Epithelial cell of esophagus (primary cell): ENCODE results near the gene RPUSD3.
A peak's percentile ranks its signal among the peaks of the same experiment; 100 is the strongest.

Experiments used
- DNase-seq: peaks from one replicate; pipeline ENCODE4 v3.0.0; 2010; ENCODE audit warnings: low read depth
- H3K4me3 ChIP-seq: 2 replicates; pipeline ENCODE4 v1.5.1; 2011; ENCODE audit warnings: mild to moderate bottlenecking, low read length, control low read depth
- CTCF ChIP-seq: IDR thresholded peaks from 2 replicates; pipeline ENCODE4 v1.5.1; 2011; ENCODE audit warnings: low read depth, mild to moderate bottlenecking, low read length, control low read depth, inconsistent platforms; ENCODE audit not compliant: insufficient read depth; ENCODE audit errors: missing control alignments

RPUSD3 gene

GRCh38 chr3:9809239-9809614, 34.6 kb downstream of the RPUSD3 start:
- H3K4me3 ChIP-seq, result peak overlapping the region; percentile 44
- TF ChIP-seq CTCF, result no peak
- DNase-seq, result no peak

- H3K4me3 ChIP-seq, result no peak overlapping the region
- TF ChIP-seq CTCF, result peak; percentile 33
- DNase-seq, result peak; percentile 57
Measured at GRCh38 chr3:9808345-9809037, 35.3 kb downstream of the RPUSD3 start.

GRCh38 chr3:9807981-9808344, 35.8 kb downstream of the RPUSD3 start:
- DNase-seq, result no peak
- H3K4me3 ChIP-seq, result no peak overlapping the region
- TF ChIP-seq CTCF, result no peak

- TF ChIP-seq CTCF, result no peak
- no peak overlapping the region for H3K4me3 ChIP-seq
- no peak for DNase-seq
Measured at GRCh38 chr3:9806688-9807589, 36.9 kb downstream of the RPUSD3 start.

GRCh38 chr3:9806137-9806536, 37.7 kb downstream of the RPUSD3 start:
- DNase-seq, result no peak
- no peak overlapping the region for H3K4me3 ChIP-seq
- TF ChIP-seq CTCF, result no peak

GRCh38 chr3:9804996-9805395, 38.8 kb downstream of the RPUSD3 start:
- no peak overlapping the region for H3K4me3 ChIP-seq
- DNase-seq, result no peak
- TF ChIP-seq CTCF, result no peak
